ENCODE results near the gene MORC2. TPM values are rescaled to one million over a fixed set of nuclear protein-coding genes. Genes with fewer than 3 reads are reported as not detected.
A peak's percentile ranks its signal among the peaks of the same experiment; 100 is the strongest.

The MORC2 gene
- total RNA-seq, 1 donor from 2014 or later = 15.7 TPM

- peaks cover 0 to 4% (median 0%) of the 10 kb centered on the region in 3 donors for H3K4me1 ChIP-seq (ENCODE audit: control insufficient read depth in 3 of 3, insufficient read depth in 3 of 3, low read length in 3 of 3)
- H3K9ac ChIP-seq (ENCODE audit: low read depth in 1 of 3, low read length in 3 of 3) = no peak overlapping the region
- H3K9me3 ChIP-seq (ENCODE audit: control insufficient read depth in 3 of 3, low read length in 3 of 3) = no peaks in the 10 kb centered on the region
- no peaks in the 10 kb centered on the region for H3K27me3 ChIP-seq (ENCODE audit: control insufficient read depth in 3 of 3, insufficient read depth in 3 of 3, low read length in 3 of 3)
- H3K27ac ChIP-seq (ENCODE audit: low read depth, low read length) = no peak overlapping the region
- H3K4me3 ChIP-seq (ENCODE audit: low read length in 3 of 3) = no peak overlapping the region
- H3K36me3 ChIP-seq (ENCODE audit: control insufficient read depth in 3 of 3, insufficient read depth in 3 of 3, low read length in 3 of 3) = no peaks in the 10 kb centered on the region
Observed at GRCh38 chr22:30883586-30884145, 84.9 kb downstream of the MORC2 start.

DNA sequence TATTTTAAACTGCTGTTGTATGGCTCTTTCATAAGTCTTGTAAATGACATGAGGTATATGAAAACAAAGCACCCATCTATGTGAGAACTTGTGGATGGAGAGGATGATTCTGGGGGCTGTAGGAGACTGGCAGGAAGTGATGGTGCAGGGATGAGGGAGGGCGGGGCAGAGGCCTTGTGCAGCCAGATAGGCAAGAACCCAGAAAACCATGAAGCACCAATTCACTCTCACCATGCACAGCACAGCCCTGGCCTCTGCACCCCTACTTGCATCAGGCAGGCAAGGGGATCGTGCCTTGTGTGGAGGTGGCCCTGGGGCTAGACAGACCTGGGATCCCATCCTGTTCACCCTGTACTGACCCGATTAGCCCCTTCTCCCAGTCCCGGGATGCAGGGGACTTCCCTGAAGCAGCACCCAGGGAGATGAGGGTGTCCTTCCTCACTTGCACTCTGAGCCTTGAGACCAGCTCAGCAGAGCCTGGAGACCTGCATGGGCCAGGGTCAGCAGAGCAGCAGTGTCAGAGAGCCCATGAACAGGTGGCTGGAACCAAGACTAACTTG, 85.5 kb downstream of the MORC2 start:
- Histone ChIP-seq H3K36me3 (ENCODE audit: control insufficient read depth in 3 of 3, insufficient read depth in 3 of 3, low read length in 3 of 3) (no peaks in the 10 kb centered on the region), H3K4me1 (ENCODE audit: control insufficient read depth in 3 of 3, insufficient read depth in 3 of 3, low read length in 3 of 3) (peaks cover 0 to 5% (median 2%) of the 10 kb centered on the region in 3 donors), H3K4me3 (ENCODE audit: low read length in 3 of 3) (no peak overlapping the region)

GRCh38 chr22:30882184-30882717, 86.3 kb downstream of the MORC2 start:
- Histone ChIP-seq H3K36me3 (ENCODE audit: control insufficient read depth in 3 of 3, insufficient read depth in 3 of 3, low read length in 3 of 3) (no peaks in the 10 kb centered on the region), H3K9ac (ENCODE audit: low read depth in 1 of 3, low read length in 3 of 3) (no peak overlapping the region), H3K4me3 (ENCODE audit: low read length in 3 of 3) (no peak overlapping the region), H3K27me3 (ENCODE audit: control insufficient read depth in 3 of 3, insufficient read depth in 3 of 3, low read length in 3 of 3) (no peaks in the 10 kb centered on the region), H3K4me1 (ENCODE audit: control insufficient read depth in 3 of 3, insufficient read depth in 3 of 3, low read length in 3 of 3) (peaks cover 3 to 10% (median 8%) of the 10 kb centered on the region in 3 donors), H3K27ac (ENCODE audit: low read depth, low read length) (no peak overlapping the region), H3K9me3 (ENCODE audit: control insufficient read depth in 3 of 3, low read length in 3 of 3) (no peaks in the 10 kb centered on the region)

More for the DNA sequence above, 85.5 kb downstream of the MORC2 start:
- H3K27ac ChIP-seq (ENCODE audit: low read depth, low read length) = no peak overlapping the region
- no peak overlapping the region for H3K9ac ChIP-seq (ENCODE audit: low read depth in 1 of 3, low read length in 3 of 3)
- no peaks in the 10 kb centered on the region for H3K9me3 ChIP-seq (ENCODE audit: control insufficient read depth in 3 of 3, low read length in 3 of 3)
- H3K27me3 ChIP-seq (ENCODE audit: control insufficient read depth in 3 of 3, insufficient read depth in 3 of 3, low read length in 3 of 3) = no peaks in the 10 kb centered on the region

- Histone ChIP-seq H3K27me3 (ENCODE audit: control insufficient read depth in 3 of 3, insufficient read depth in 3 of 3, low read length in 3 of 3) (no peaks in the 10 kb centered on the region), H3K9me3 (ENCODE audit: control insufficient read depth in 3 of 3, low read length in 3 of 3) (no peaks in the 10 kb centered on the region), H3K27ac (ENCODE audit: low read depth, low read length) (no peak overlapping the region), H3K36me3 (ENCODE audit: control insufficient read depth in 3 of 3, insufficient read depth in 3 of 3, low read length in 3 of 3) (no peaks in the 10 kb centered on the region), H3K4me1 (ENCODE audit: control insufficient read depth in 3 of 3, insufficient read depth in 3 of 3, low read length in 3 of 3) (peaks cover 4 to 16% (median 14%) of the 10 kb centered on the region in 3 donors), H3K4me3 (ENCODE audit: low read length in 3 of 3) (no peak overlapping the region), H3K9ac (ENCODE audit: low read depth in 1 of 3, low read length in 3 of 3) (peak overlapping the region in 1 of 3 donors; percentile 16)
Observed at GRCh38 chr22:30881361-30882183, 87.0 kb downstream of the MORC2 start.

- H3K4me1 ChIP-seq (ENCODE audit: control insufficient read depth in 3 of 3, insufficient read depth in 3 of 3, low read length in 3 of 3) = peaks cover 10 to 24% (median 21%) of the 10 kb centered on the region in 3 donors
- no peak overlapping the region for H3K27ac ChIP-seq (ENCODE audit: low read depth, low read length)
- no peak overlapping the region for H3K4me3 ChIP-seq (ENCODE audit: low read length in 3 of 3)
- no peak overlapping the region for H3K9ac ChIP-seq (ENCODE audit: low read depth in 1 of 3, low read length in 3 of 3)
- no peaks in the 10 kb centered on the region for H3K36me3 ChIP-seq (ENCODE audit: control insufficient read depth in 3 of 3, insufficient read depth in 3 of 3, low read length in 3 of 3)
- H3K9me3 ChIP-seq (ENCODE audit: control insufficient read depth in 3 of 3, low read length in 3 of 3) = no peaks in the 10 kb centered on the region
- no peaks in the 10 kb centered on the region for H3K27me3 ChIP-seq (ENCODE audit: control insufficient read depth in 3 of 3, insufficient read depth in 3 of 3, low read length in 3 of 3)
Observed at GRCh38 chr22:30880847-30881246, 87.7 kb downstream of the MORC2 start.

DNA sequence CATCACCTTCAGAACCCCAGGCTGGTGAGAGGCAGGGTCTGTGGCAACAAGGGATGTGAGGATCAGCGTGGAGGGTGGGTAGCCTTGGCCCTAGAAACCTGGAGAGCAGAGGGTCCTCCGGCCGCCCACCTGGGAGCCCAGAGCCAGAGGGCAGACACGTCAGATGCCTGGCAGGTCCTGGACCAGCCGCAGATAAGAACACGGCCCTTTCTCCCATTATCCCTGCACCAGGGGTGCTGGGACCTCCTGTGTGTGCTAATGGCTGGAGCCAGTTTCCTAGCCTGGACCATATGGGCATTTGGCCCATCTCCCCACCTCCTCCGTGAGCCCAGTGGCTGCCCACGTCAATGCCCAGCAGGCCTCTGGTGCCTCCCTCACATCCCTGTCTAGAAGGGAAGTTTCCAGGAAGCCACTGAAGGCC, 88.4 kb downstream of the MORC2 start:
- Histone ChIP-seq H3K36me3 (ENCODE audit: control insufficient read depth in 3 of 3, insufficient read depth in 3 of 3, low read length in 3 of 3) (no peaks in the 10 kb centered on the region), H3K4me1 (ENCODE audit: control insufficient read depth in 3 of 3, insufficient read depth in 3 of 3, low read length in 3 of 3) (peaks cover 13 to 29% (median 25%) of the 10 kb centered on the region in 3 donors), H3K27me3 (ENCODE audit: control insufficient read depth in 3 of 3, insufficient read depth in 3 of 3, low read length in 3 of 3) (no peaks in the 10 kb centered on the region), H3K9ac (ENCODE audit: low read depth in 1 of 3, low read length in 3 of 3) (no peak overlapping the region), H3K27ac (ENCODE audit: low read depth, low read length) (no peak overlapping the region), H3K4me3 (ENCODE audit: low read length in 3 of 3) (no peak overlapping the region), H3K9me3 (ENCODE audit: control insufficient read depth in 3 of 3, low read length in 3 of 3) (no peaks in the 10 kb centered on the region)

GRCh38 chr22:30879415-30879797, 89.2 kb downstream of the MORC2 start:
- Histone ChIP-seq H3K4me1 (ENCODE audit: control insufficient read depth in 3 of 3, insufficient read depth in 3 of 3, low read length in 3 of 3) (peaks cover 13 to 31% (median 27%) of the 10 kb centered on the region in 3 donors), H3K36me3 (ENCODE audit: control insufficient read depth in 3 of 3, insufficient read depth in 3 of 3, low read length in 3 of 3) (no peaks in the 10 kb centered on the region), H3K27ac (ENCODE audit: low read depth, low read length) (no peak overlapping the region), H3K9me3 (ENCODE audit: control insufficient read depth in 3 of 3, low read length in 3 of 3) (no peaks in the 10 kb centered on the region), H3K27me3 (ENCODE audit: control insufficient read depth in 3 of 3, insufficient read depth in 3 of 3, low read length in 3 of 3) (no peaks in the 10 kb centered on the region), H3K9ac (ENCODE audit: low read depth in 1 of 3, low read length in 3 of 3) (no peak overlapping the region), H3K4me3 (ENCODE audit: low read length in 3 of 3) (no peak overlapping the region)

GRCh38 chr22:30878516-30879414, 89.8 kb downstream of the MORC2 start:
- H3K4me3 ChIP-seq (ENCODE audit: low read length in 3 of 3) = no peak overlapping the region
- no peaks in the 10 kb centered on the region for H3K27me3 ChIP-seq (ENCODE audit: control insufficient read depth in 3 of 3, insufficient read depth in 3 of 3, low read length in 3 of 3)
- H3K9ac ChIP-seq (ENCODE audit: low read depth in 1 of 3, low read length in 3 of 3) = no peak overlapping the region
- no peak overlapping the region for H3K27ac ChIP-seq (ENCODE audit: low read depth, low read length)
- peaks cover 13 to 31% (median 27%) of the 10 kb centered on the region in 3 donors for H3K4me1 ChIP-seq (ENCODE audit: control insufficient read depth in 3 of 3, insufficient read depth in 3 of 3, low read length in 3 of 3)
- no peaks in the 10 kb centered on the region for H3K36me3 ChIP-seq (ENCODE audit: control insufficient read depth in 3 of 3, insufficient read depth in 3 of 3, low read length in 3 of 3)
- H3K9me3 ChIP-seq (ENCODE audit: control insufficient read depth in 3 of 3, low read length in 3 of 3) = no peaks in the 10 kb centered on the region

DNA sequence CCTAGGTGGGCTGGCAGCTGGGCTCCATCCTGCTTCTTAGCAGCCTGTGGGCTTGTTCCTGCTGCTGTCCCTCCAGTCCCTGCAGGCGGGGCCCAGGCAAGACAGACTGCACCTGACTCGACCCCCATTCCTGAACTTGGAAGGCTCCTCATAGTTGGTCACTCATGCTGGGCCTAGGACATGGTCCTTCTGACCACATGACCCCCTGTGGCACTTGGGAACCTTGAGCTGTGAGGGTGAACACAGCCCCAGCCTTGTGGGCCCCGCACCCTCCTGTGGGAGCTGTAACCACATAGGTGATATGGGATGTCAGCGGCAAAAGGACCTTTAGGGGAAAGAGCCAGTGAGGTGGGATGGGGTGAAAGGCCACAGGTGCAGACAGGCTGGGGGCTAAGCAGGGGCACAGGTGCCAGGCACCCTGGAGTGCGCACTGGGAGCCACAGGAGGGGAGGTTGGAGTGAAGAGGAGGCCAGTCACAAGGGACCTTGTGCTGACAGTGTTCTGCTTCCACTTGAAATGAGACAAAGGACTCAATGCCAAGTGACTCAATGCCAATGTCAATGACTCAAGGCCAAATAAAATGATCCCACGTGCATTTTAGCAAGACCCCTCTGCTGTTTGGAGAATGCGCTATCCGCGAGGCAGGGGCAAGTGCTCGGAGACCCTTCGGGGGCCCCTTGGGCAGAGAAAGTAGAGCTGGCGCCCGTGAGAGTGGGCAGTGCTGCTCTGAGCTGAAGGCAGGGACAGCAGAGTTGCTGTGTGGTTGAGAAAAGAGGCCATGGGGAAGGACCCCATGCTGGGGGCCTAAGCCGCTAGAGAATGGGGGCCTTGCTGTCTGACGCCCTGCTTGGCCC, 90.7 kb downstream of the MORC2 start:
- Histone ChIP-seq H3K9ac (ENCODE audit: low read depth in 1 of 3, low read length in 3 of 3) (no peak overlapping the region), H3K4me1 (ENCODE audit: control insufficient read depth in 3 of 3, insufficient read depth in 3 of 3, low read length in 3 of 3) (peaks cover 13 to 31% (median 27%) of the 10 kb centered on the region in 3 donors), H3K9me3 (ENCODE audit: control insufficient read depth in 3 of 3, low read length in 3 of 3) (no peaks in the 10 kb centered on the region), H3K4me3 (ENCODE audit: low read length in 3 of 3) (no peak overlapping the region), H3K27ac (ENCODE audit: low read depth, low read length) (no peak overlapping the region), H3K27me3 (ENCODE audit: control insufficient read depth in 3 of 3, insufficient read depth in 3 of 3, low read length in 3 of 3) (no peaks in the 10 kb centered on the region), H3K36me3 (ENCODE audit: control insufficient read depth in 3 of 3, insufficient read depth in 3 of 3, low read length in 3 of 3) (peaks cover 0 to under 1% (median 0%) of the 10 kb centered on the region in 3 donors)

Data from skeletal muscle tissue (tissue), 4 donors.